IPS DF 6.9 (cell line): ENCODE measurements around the gene BICD1.

Experiments used
- DNase-seq: peaks from one replicate; pipeline ENCODE4 v3.0.0-alpha.2; 2013; ENCODE audit warnings: low read depth, low spot score
- H3K27ac ChIP-seq: one replicate; pipeline ENCODE4 v1.5.1; 2013; ENCODE audit warnings: low read length, control low read depth
- H3K27me3 ChIP-seq: 2 replicates; pipeline ENCODE4 v1.6.1; 2013; ENCODE audit warnings: mild to moderate bottlenecking, low read length; ENCODE audit not compliant: control insufficient read depth, insufficient read depth
- H3K36me3 ChIP-seq: 2 replicates; pipeline ENCODE4 v1.6.1; 2013; ENCODE audit warnings: low read length; ENCODE audit not compliant: control insufficient read depth, insufficient read depth
- H3K4me1 ChIP-seq: 2 replicates; pipeline ENCODE4 v1.6.1; 2013; ENCODE audit warnings: low read length; ENCODE audit not compliant: control insufficient read depth, insufficient read depth
- H3K4me3 ChIP-seq: 2 replicates; pipeline ENCODE4 v1.5.1; 2013; ENCODE audit warnings: mild to moderate bottlenecking, low read length
- H3K9me3 ChIP-seq: 2 replicates; pipeline ENCODE4 v1.6.1; 2013; ENCODE audit warnings: low read length, inconsistent platforms; ENCODE audit not compliant: control insufficient read depth, insufficient read depth
- WGBS: extraction: QIAGEN DNeasy Blood & Tissue Kit; methylation state at CpG from one replicate; pipeline ENCODE4 v1.1.7; 2013; ENCODE audit warnings: mixed read lengths, missing lambda C conversion rate; ENCODE audit not compliant: insufficient read length, insufficient coverage; 5-methylcytosine and 5-hydroxymethylcytosine counted together

The BICD1 gene

GRCh38 chr12:32233568-32233967 is 126.9 kb downstream of the BICD1 start:
- Histone ChIP-seq H3K4me1 (no peaks in the 10 kb centered on the region), H3K9me3 (no peaks in the 10 kb centered on the region), H3K4me3 (no peak overlapping the region), H3K27me3 (no peaks in the 10 kb centered on the region), H3K27ac (no peak overlapping the region), H3K36me3 (no peaks in the 10 kb centered on the region)
- no peak for DNase-seq
- no CpG with 5 or more reads among the region's 3 CpGs for WGBS

GRCh38 chr12:32235251-32235650 is 128.6 kb downstream of the BICD1 start:
- H3K36me3 ChIP-seq, result no peaks in the 10 kb centered on the region
- WGBS, result no CpG with 5 or more reads among the region's 2 CpGs
- H3K9me3 ChIP-seq, result no peaks in the 10 kb centered on the region
- no peak for DNase-seq
- H3K4me1 ChIP-seq, result no peaks in the 10 kb centered on the region
- H3K4me3 ChIP-seq, result no peak overlapping the region
- H3K27me3 ChIP-seq, result no peaks in the 10 kb centered on the region
- H3K27ac ChIP-seq, result no peak overlapping the region

GRCh38 chr12:32240162-32240561 is 133.5 kb downstream of the BICD1 start:
- no CpG with 5 or more reads among the region's 5 CpGs for WGBS
- H3K4me3 ChIP-seq, result no peak overlapping the region
- no peak overlapping the region for H3K27ac ChIP-seq
- no peak for DNase-seq
- H3K9me3 ChIP-seq, result no peaks in the 10 kb centered on the region
- H3K27me3 ChIP-seq, result no peaks in the 10 kb centered on the region
- H3K4me1 ChIP-seq, result no peaks in the 10 kb centered on the region
- H3K36me3 ChIP-seq, result no peaks in the 10 kb centered on the region

- no peak for DNase-seq
Observed at GRCh38 chr12:32240831-32241230, 134.2 kb downstream of the BICD1 start.

GRCh38 chr12:32242641-32243040 is 136.0 kb downstream of the BICD1 start:
- H3K4me1 ChIP-seq, result no peaks in the 10 kb centered on the region
- H3K27ac ChIP-seq, result no peak overlapping the region
- no peak overlapping the region for H3K4me3 ChIP-seq
- no CpG with 5 or more reads among the region's 2 CpGs for WGBS
- H3K36me3 ChIP-seq, result no peaks in the 10 kb centered on the region
- no peaks in the 10 kb centered on the region for H3K27me3 ChIP-seq
- no peaks in the 10 kb centered on the region for H3K9me3 ChIP-seq
- no peak for DNase-seq

More at GRCh38 chr12:32240831-32241230, 134.2 kb downstream of the BICD1 start:
- Histone ChIP-seq H3K27me3 (no peaks in the 10 kb centered on the region), H3K27ac (no peak overlapping the region), H3K36me3 (no peaks in the 10 kb centered on the region), H3K4me1 (no peaks in the 10 kb centered on the region), H3K9me3 (no peaks in the 10 kb centered on the region), H3K4me3 (no peak overlapping the region)
- WGBS, result no CpG with 5 or more reads among the region's 4 CpGs

- Histone ChIP-seq H3K27ac (no peak overlapping the region), H3K36me3 (no peaks in the 10 kb centered on the region), H3K9me3 (no peaks in the 10 kb centered on the region), H3K4me1 (peaks cover 1% of the 10 kb centered on the region; the same call in 1 of the 2 replicates), H3K27me3 (no peaks in the 10 kb centered on the region), H3K4me3 (no peak overlapping the region)
- WGBS, result no CpG with 5 or more reads among the region's 5 CpGs
- no peak for DNase-seq
Observed at GRCh38 chr12:32248441-32249140, 141.9 kb downstream of the BICD1 start.

- no peak overlapping the region for H3K27ac ChIP-seq
- no peaks in the 10 kb centered on the region for H3K36me3 ChIP-seq
- no CpG with 5 or more reads among the region's 2 CpGs for WGBS
- H3K27me3 ChIP-seq, result no peaks in the 10 kb centered on the region
- peaks cover 1% of the 10 kb centered on the region; the same call in 1 of the 2 replicates for H3K4me1 ChIP-seq
- no peak overlapping the region for H3K4me3 ChIP-seq
- no peaks in the 10 kb centered on the region for H3K9me3 ChIP-seq
- DNase-seq, result no peak
Observed at GRCh38 chr12:32249777-32250176, 143.1 kb downstream of the BICD1 start.

GRCh38 chr12:32252199-32253073 is 145.8 kb downstream of the BICD1 start:
- no CpG with 5 or more reads among the region's 13 CpGs for WGBS
- Histone ChIP-seq H3K4me3 (no peak overlapping the region), H3K27ac (no peak overlapping the region)

GRCh38 chr12:32253154-32253790 is 146.6 kb downstream of the BICD1 start:
- H3K4me3 ChIP-seq, result no peak overlapping the region
- no peaks in the 10 kb centered on the region for H3K9me3 ChIP-seq
- H3K27me3 ChIP-seq, result no peaks in the 10 kb centered on the region
- no CpG with 5 or more reads among the region's 3 CpGs for WGBS
- H3K36me3 ChIP-seq, result no peaks in the 10 kb centered on the region
- no peak for DNase-seq
- no peak overlapping the region for H3K27ac ChIP-seq
- peaks cover 1% of the 10 kb centered on the region; the same call in 1 of the 2 replicates for H3K4me1 ChIP-seq

More at GRCh38 chr12:32252199-32253073, 145.8 kb downstream of the BICD1 start:
- no peaks in the 10 kb centered on the region for H3K36me3 ChIP-seq
- peaks cover 1% of the 10 kb centered on the region; the same call in 1 of the 2 replicates for H3K4me1 ChIP-seq
- no peaks in the 10 kb centered on the region for H3K27me3 ChIP-seq
- no peaks in the 10 kb centered on the region for H3K9me3 ChIP-seq
- no peak for DNase-seq

- no CpG with 5 or more reads among the region's 6 CpGs for WGBS
- no peaks in the 10 kb centered on the region for H3K36me3 ChIP-seq
- no peak overlapping the region for H3K27ac ChIP-seq
- no peaks in the 10 kb centered on the region for H3K9me3 ChIP-seq
- no peak for DNase-seq
- H3K4me1 ChIP-seq, result peaks cover 1% of the 10 kb centered on the region; the same call in 1 of the 2 replicates
- H3K4me3 ChIP-seq, result no peak overlapping the region
- H3K27me3 ChIP-seq, result no peaks in the 10 kb centered on the region
Observed at GRCh38 chr12:32254260-32254956, 147.8 kb downstream of the BICD1 start.
